HG03064 (cell line): ENCODE results near the gene C17orf107.
"Not testable (repeated sequence)": the region's sequence is repeated elsewhere in the genome, so short reads cannot be mapped to it uniquely, and the experiment has no call there.

Experiments used
- ATAC-seq: cut with Tn5 transposase; IDR thresholded peaks from one replicate; pipeline ENCODE4 v1.9.1; 2021; ENCODE audit warnings: low read depth; ENCODE audit not compliant: unreplicated experiment

C17orf107 gene

DNA sequence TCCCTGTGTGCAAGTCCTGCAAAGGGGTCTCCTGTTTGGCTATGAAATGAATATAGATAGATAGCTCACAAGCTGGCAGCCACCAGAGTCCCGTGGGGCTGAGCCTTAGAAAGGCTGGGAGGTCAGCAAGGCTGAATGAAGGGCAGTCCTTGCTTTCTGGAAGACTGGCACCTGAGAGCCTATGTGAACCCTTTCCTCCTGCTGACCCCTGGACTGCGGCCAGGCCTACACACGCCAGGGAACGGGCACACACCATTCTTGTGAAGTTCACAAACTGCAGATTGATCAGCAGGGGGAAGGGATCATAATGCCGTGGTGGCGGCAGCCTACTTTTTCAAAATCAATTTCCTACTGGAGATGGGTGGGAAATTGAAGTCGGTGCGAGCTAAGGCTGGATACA lies 985 bp upstream of the C17orf107 start:
- ATAC-seq = no peak

DNA sequence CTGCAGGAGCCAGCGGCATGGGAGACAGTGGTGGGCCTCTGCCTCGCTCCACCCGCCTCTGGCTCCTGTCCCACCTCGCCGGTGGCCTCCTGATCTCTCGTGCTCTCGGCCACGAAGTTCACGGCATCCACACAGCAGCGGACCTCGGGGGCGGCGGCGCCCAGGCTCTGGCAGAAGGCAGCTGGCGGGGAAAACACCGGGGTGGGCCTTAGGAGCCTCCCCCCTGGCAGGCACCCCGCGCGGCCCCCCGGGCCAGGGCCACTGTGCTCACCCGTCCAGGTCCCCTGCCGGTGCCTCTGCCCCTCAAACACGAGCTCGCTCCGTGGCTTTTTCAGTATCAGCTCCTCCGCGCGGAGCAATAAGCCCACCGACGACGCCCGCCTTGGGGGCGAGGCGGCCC lies 409 bp upstream of the C17orf107 start:
- ATAC-seq = no peak

- no peak for ATAC-seq
Measured at GRCh38 chr17:4900231-4901107, 1.1 kb downstream of the C17orf107 start.

- no peak for ATAC-seq
Measured at GRCh38 chr17:4901108-4901647, 1.8 kb downstream of the C17orf107 start.

DNA sequence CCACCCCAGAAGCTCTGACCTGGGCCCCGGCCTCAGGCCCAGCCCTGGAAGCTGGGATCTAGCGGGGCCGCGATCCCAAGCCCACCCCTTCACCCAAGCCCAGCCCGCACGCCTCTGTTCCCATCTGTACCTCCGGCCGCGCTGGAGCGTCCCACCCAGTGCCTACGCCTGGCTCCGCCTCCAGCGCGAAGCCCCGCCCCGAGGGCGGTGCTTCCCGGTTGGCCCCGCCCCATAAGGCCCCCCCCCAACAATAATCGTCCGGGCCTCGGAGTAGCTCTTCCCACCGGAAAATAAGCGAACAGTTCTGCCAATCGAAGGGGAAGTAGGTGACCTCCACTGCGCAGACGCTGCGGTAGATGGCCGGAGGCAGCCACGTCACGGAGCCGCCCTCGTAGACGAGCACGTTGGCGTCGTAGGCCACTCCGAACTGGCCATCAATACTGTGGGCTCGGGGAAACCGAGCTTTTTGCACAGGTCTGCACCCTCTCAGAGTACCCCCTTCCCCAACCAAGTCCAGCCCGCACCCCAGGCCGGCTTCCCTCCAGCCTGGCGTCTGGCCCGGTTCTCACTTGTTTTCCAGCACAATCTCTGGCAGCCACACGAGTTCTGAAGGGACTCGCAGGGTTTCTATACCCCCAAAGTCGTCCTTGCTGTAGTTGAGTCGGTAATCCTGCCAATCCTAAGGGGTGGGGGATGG lies 2.5 kb downstream of the C17orf107 start:
- ATAC-seq = no peak

DNA sequence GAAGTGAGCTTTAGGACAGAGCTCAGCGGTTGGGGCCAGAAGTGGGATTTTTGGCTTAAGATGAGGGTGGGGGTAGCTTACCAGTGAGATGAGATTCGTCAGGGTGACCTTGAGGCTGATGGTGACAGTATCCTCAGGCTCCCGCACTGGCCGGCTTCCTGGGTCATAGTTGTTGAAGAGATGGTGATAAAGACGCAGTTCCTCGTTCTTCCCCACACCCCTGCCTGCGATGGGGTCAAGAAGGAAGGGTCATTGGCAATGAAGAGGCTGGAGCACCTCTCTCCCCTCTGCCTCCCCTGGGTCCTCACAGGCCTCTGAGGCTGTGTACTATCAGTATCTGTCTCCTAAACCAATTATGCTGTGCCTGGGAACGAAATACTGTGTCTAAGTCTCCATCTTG lies 3.2 kb downstream of the C17orf107 start:
- no peak for ATAC-seq

- no peak for ATAC-seq
Measured at GRCh38 chr17:4903051-4903818, 3.9 kb downstream of the C17orf107 start, which contains the start of gene CHRNE. Gene CHRNE, minus strand, starts transcription at chr17:4903098. Its CDS starts 35 bp downstream, at chr17:4903063.

DNA sequence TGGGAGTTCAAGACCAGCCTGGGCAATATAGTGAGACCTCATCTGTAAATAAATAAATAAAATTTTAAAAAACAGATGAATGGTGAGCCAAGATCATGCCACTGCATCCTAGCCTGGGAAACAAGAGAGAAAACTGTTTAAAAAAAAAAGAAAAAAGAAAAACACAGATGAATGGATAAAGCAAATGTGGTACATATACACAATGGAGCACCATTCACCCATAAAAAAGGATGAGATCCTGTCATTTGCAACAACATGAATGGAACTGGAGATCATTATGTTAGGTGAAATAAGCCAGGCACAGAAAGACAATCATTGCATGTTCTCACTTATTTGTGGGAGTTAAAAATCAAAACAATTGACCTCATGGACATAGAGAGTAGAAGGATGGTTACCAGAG lies 7.3 kb downstream of the C17orf107 start:
- not testable (repeated sequence) for ATAC-seq

- ATAC-seq = no peak
Measured at GRCh38 chr17:4908301-4908700, 9.0 kb downstream of the C17orf107 start.

DNA sequence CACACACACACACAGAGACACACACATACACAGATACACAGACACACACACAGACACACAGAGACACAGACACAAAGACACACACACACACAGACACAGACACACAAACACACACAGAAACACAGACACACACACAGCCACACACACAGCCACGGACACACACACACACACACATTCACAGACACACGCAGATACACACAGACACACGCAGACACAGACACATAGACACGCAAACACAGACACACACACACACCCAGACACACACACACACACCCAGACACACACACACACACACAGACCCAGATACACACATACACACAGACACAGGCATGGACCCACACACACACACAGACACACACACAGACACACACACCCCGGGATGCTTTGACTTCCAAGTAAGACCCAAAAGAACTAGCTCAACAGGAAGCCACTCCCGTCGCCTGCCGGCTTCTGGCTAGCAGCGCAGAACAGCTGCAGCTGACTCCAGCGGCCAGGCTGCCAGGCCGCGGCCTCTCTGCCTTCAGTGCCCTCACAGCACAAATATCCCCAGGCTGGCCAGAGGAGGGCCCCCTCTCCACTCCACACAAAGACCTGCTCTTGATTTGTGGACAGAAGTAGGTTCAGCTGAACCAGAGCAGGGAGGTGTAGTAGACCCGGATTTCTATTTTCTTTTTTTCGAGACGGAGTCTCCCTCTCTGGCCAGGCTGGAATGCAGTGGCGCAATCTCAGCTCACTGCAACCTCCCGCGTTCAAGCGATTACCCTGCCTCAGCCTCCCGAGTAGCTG lies 9.6 kb downstream of the C17orf107 start:
- ATAC-seq = no peak

GRCh38 chr17:4913994-4914393 lies 14.7 kb downstream of the C17orf107 start:
- ATAC-seq = no peak

DNA sequence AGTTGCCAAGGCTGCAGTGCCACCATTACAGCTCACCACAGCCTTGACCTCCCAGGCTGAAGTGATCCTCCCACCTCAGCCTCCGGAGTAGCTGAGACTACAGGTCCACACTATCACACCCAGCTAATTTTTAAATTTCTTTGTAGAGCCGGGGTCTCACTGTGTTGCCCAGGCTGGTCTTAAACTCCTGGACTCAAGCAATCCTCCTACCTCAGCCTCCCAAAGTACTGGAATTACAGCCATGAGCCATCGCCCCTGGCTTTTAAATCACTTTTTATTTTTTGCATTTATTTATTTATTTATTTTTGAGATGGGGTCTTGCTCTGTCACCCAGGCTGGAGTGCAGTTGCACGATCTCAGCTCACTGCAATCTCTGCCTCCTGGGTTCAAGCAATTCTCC lies 15.2 kb downstream of the C17orf107 start:
- ATAC-seq = not testable (repeated sequence)

DNA sequence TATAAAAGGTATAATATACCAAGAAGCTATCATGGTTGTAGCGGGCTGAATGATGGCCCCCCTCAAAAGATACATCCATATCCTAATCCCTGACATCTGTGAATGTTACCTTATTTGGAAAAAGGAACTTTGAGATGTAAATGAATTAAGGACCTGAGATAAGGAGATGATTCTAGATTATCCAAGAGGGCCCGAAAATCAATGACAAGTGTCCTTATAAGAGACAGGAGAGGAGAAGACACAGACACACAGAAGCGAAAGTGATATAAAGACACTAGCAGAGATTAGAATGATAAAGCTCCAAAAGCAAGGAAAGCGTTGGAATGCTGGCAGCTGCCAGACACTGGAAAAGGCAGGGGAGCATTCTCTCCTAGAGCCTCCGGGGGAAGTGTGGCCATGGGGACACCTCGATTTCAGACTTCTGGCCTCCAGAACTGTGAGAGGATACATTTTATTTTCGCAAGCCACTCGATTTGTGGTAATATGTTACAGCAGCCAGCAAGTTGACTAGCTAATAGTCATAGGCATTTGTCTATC lies 20.2 kb downstream of the C17orf107 start:
- no peak for ATAC-seq

DNA sequence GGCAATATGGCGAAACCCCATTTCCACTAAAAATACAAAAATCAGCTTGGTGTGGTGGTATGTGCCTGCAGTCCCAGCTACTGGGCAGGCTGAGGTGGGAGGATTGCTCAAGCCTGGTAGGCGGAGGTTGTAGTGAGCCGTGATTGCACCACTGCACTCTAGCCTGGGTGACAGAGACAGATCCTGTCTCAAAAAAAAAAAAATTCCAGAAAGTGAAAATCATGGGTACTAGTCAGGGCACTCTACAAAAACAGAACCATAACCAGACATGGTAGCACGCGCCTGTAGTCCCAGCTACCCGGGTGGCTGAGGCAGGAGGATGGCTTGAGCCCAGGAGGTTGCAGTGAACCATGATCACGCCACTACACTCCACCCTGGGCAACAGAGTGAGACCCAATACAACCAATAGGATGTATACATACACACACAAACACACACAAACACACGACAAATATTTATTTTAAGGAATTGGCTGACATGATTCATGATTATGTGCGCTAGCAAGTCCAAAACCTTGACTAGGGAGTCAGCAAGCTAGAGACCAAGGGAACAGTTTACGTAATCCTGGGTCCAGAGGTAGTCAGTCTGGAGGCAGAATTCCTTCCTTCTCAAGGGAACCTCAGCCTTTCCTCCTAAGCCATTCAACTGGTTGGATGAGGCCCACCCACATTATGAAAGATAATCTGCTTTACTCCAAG lies 21.2 kb downstream of the C17orf107 start:
- ATAC-seq = no peak

DNA sequence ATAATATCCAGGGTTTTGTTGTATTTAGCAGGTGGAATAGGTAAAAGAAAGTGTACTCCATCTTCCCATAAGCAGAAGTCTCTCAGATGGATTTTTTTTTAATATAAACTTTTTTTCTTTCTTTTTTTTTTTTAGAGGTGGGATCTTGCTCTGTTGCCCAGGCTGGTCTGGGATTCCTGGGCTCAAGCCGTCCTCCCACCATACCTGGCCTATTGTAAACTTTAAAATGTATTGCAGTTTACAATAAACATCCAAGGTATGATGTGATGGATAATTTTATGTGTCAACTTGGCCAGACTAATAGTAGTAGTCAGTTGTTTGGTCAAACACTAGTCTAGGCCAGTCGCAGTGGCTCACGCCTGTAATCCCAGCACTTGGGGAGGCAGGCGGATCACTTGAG lies 22.0 kb downstream of the C17orf107 start:
- ATAC-seq = no peak

- not testable (repeated sequence) for ATAC-seq
Measured at GRCh38 chr17:4926577-4927335, 27.4 kb downstream of the C17orf107 start.

- ATAC-seq = no peak
Measured at GRCh38 chr17:4928881-4929280, 29.5 kb downstream of the C17orf107 start.

- ATAC-seq = no peak
Measured at GRCh38 chr17:4931963-4932362, 32.6 kb downstream of the C17orf107 start, which contains the start of gene GP1BA. Gene GP1BA, plus strand, starts transcription at chr17:4932277. Its CDS starts 328 bp downstream, at chr17:4932605.
